WTC11 (cell line): Measurements from ENCODE around the gene MRGPRF. TPM values are rescaled to one million over a fixed set of nuclear protein-coding genes. Genes with fewer than 3 reads are reported as not detected.

Source experiments
- ATAC-seq: fragments of 200-7000 bp; cut with Tn5 transposase; 2 replicates; pipeline ENCODE4 v1.10.0; 2021; ENCODE audit warnings: mild to moderate bottlenecking, moderate library complexity
- CTCF ChIA-PET: fragments of 300-600 bp; sonication (Branson Sonifier 250); formaldehyde crosslinking; loops from one replicate; lab custom pipeline; 2021; ENCODE audit warnings: antibody characterized with exemption; lab: Charles Lee
- POLR2A ChIA-PET: fragments of 350-600 bp; sonication (Branson Sonifier 250); formaldehyde crosslinking; loops from one replicate; lab custom pipeline; 2021; ENCODE audit warnings: antibody characterized with exemption; lab: Charles Lee
- DNase-seq: peaks from one replicate; pipeline ENCODE4 v3.0.0; 2021; ENCODE audit warnings: low spot score
- H3K27ac Mint-ChIP-seq: 2 replicates; pipeline ENCODE4 v1.8.0; 2021; ENCODE audit warnings: mixed read lengths
- H3K27me3 Mint-ChIP-seq: 2 replicates; pipeline ENCODE4 v1.8.0; 2021; ENCODE audit warnings: low read depth, mild to moderate bottlenecking, moderate library complexity, mixed read lengths
- H3K36me3 Mint-ChIP-seq: 2 replicates; pipeline ENCODE4 v1.8.0; 2021; ENCODE audit warnings: mixed read lengths
- H3K4me1 Mint-ChIP-seq: 2 replicates; pipeline ENCODE4 v1.8.0; 2022; ENCODE audit warnings: mixed read lengths
- H3K4me3 Mint-ChIP-seq: 2 replicates; pipeline ENCODE4 v1.8.0; 2021; ENCODE audit warnings: mild to moderate bottlenecking, moderate library complexity, mixed read lengths
- H3K9me3 Mint-ChIP-seq: 2 replicates; pipeline ENCODE4 v1.8.0; 2021; ENCODE audit warnings: mixed read lengths
- ATF1 ChIP-seq: sonication (generic); formaldehyde crosslinking; IDR thresholded peaks from 2 replicates; pipeline ENCODE4 v1.8.1; 2023; ENCODE audit warnings: mild to moderate bottlenecking, moderate library complexity, missing genetic modification reagents
- EMX1 ChIP-seq: fragments of 250-450 bp; sonication (Bioruptor Pico); IDR thresholded peaks from 2 replicates; pipeline ENCODE4 v1.8.0; 2021; ENCODE audit warnings: mild to moderate bottlenecking
- FOXK1 ChIP-seq: sonication (generic); formaldehyde crosslinking; IDR thresholded peaks from 2 replicates; pipeline ENCODE4 v1.8.0; 2022; ENCODE audit warnings: mild to moderate bottlenecking, moderate library complexity, missing genetic modification reagents
- GABPB1 ChIP-seq: sonication (generic); formaldehyde crosslinking; IDR thresholded peaks from 2 replicates; pipeline ENCODE4 v1.8.1; 2023; ENCODE audit warnings: mild to moderate bottlenecking, missing genetic modification reagents
- JAZF1 ChIP-seq: fragments of 250-450 bp; sonication (Bioruptor Pico); IDR thresholded peaks from 2 replicates; pipeline ENCODE4 v1.9.0; 2021; ENCODE audit warnings: moderate library complexity, mild to moderate bottlenecking, inconsistent platforms
- MXD4 ChIP-seq: fragments of 250-450 bp; sonication (Bioruptor Pico); IDR thresholded peaks from 2 replicates; pipeline ENCODE4 v1.8.0; 2021; ENCODE audit warnings: mild to moderate bottlenecking, moderate library complexity, borderline replicate concordance
- NFATC4 ChIP-seq: fragments of 250-450 bp; sonication (Bioruptor Pico); IDR thresholded peaks from 2 replicates; pipeline ENCODE4 v1.9.0; 2021; ENCODE audit warnings: mild to moderate bottlenecking
- NR3C1 ChIP-seq: sonication (generic); formaldehyde crosslinking; conservative IDR thresholded peaks from 2 replicates; pipeline ENCODE4 v1.8.1; 2023; ENCODE audit warnings: low read depth, mild to moderate bottlenecking, missing genetic modification reagents
- SMAD3 ChIP-seq: sonication (generic); formaldehyde crosslinking; IDR thresholded peaks from 2 replicates; pipeline ENCODE4 v1.8.0; 2022; ENCODE audit warnings: missing genetic modification reagents, mild to moderate bottlenecking, borderline replicate concordance
- TP53 ChIP-seq: sonication (generic); formaldehyde crosslinking; IDR thresholded peaks from 2 replicates; pipeline ENCODE4 v1.8.1; 2023; ENCODE audit warnings: mild to moderate bottlenecking, missing genetic modification reagents
- ZNF317 ChIP-seq: sonication (generic); formaldehyde crosslinking; IDR thresholded peaks from 2 replicates; pipeline ENCODE4 v1.8.1; 2023; ENCODE audit warnings: low read depth, mild to moderate bottlenecking, moderate library complexity, missing genetic modification reagents, borderline replicate concordance
- ZNF396 ChIP-seq: fragments of 250-450 bp; sonication (Bioruptor Pico); IDR thresholded peaks from 2 replicates; pipeline ENCODE4 v1.8.0; 2021; ENCODE audit warnings: mild to moderate bottlenecking, moderate library complexity, borderline replicate concordance
- total RNA-seq: library from RNA; stranded (reverse); gene quantifications from 3 replicates; pipeline ENCODE4 v1.2.3, GENCODE V29; 2021
- TF ChIP-seq, protein P1 (sequence below): sonication (generic); formaldehyde crosslinking; IDR thresholded peaks from 2 replicates; pipeline ENCODE4 v1.8.0; 2022; ENCODE audit warnings: mild to moderate bottlenecking, missing genetic modification reagents
- TF ChIP-seq, protein P2 (sequence below): sonication (generic); formaldehyde crosslinking; IDR thresholded peaks from 2 replicates; pipeline ENCODE4 v1.8.1; 2023; ENCODE audit warnings: mild to moderate bottlenecking, missing genetic modification reagents, moderate library complexity
- TF ChIP-seq, protein P3 (sequence below): sonication (generic); formaldehyde crosslinking; conservative IDR thresholded peaks from 2 replicates; pipeline ENCODE4 v1.8.1; 2023; ENCODE audit warnings: mild to moderate bottlenecking, low read depth, missing genetic modification reagents, moderate library complexity
- TF ChIP-seq, protein P4 (sequence below): sonication (generic); formaldehyde crosslinking; IDR thresholded peaks from 2 replicates; pipeline ENCODE4 v1.8.0; 2022; ENCODE audit warnings: missing genetic modification reagents

MRGPRF gene
- total RNA-seq, 1 experiment from 2014 or later, result 3.8 TPM

DNA sequence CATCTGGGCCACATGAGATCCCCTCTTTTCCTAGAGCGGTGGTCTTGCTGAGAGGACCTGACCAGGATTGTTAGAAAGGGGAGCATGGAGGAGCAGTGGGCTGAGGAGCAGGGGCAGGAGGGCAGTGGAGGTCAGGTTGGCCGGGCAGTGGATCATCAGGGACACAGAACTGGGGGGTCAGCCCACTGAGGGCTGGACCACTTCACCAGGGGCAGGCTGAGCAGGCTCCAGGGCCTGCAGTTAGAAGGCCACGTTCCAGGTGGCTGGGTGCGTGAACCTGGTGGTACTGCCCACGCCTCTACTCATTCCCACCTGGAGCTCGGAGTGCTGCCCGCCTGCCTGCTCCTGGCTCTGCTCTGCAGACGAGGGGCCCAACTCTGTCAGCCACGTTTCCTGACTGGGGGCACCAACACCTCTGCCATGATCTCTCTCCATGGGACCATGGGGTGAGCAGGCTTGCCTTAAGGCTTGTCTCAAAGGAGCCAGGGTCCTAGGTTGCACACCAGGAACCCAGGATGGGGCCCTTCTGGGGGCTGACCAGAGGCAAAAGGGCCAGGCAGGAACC is 9.7 kb downstream of the MRGPRF start (continued):
- TF ChIP-seq GABPB1 (no peak), JAZF1 (CRISPR knock-in tag) (no peak), ATF1 (no peak), ZNF396 (CRISPR knock-in tag) (no peak), FOXK1 (CRISPR knock-in tag) (no peak), MXD4 (CRISPR knock-in tag) (no peak), ZNF317 (CRISPR knock-in tag) (no peak)

DNA sequence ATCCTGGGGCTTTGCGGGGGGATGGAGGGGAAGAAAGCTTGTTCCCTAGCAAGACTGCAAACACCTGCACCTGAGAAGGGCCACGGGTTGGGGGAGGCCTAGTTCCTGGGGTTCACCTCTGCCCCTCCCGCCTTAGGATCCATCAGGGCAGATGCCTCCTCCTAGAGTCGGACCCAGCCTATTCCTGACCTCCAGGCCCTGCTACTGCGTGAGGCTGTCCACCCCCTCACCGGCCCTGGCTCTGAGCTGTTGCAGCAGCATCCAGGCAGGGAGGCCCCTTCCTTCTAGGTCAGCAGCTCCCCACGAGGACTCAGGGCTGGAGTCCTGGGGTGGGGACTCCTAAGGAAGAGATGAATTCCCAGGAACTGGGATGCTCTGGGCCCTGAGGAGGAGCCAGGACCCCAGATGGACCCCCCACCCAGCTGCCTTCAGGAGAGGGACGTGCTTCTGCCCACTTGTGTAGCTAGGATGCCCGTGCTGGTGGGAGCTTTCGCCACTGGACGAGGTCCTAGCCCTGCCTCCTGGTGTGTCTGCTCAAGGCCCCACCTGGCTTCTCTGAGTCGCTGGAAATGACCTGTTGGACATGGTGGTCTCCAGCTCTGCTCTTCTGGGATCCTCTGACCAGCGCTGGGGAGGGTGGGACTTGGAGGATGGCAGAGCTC is 10.3 kb downstream of the MRGPRF start:
- ChIA-PET CTCF (interaction anchor here (0.7 to 3.2 kb wide), 8 partner anchors 9 to 529 kb away, joined by 3 to 14 read pairs (median 4); no protein-coding TSS in a partner anchor), POLR2A (interaction anchor here (1.0 kb wide), 1 partner anchor 12 kb away, joined by 4 read pairs; no protein-coding TSS in a partner anchor)
- TF ChIP-seq, protein P1, sequence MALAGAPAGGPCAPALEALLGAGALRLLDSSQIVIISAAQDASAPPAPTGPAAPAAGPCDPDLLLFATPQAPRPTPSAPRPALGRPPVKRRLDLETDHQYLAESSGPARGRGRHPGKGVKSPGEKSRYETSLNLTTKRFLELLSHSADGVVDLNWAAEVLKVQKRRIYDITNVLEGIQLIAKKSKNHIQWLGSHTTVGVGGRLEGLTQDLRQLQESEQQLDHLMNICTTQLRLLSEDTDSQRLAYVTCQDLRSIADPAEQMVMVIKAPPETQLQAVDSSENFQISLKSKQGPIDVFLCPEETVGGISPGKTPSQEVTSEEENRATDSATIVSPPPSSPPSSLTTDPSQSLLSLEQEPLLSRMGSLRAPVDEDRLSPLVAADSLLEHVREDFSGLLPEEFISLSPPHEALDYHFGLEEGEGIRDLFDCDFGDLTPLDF (CRISPR knock-in tag), result no peak
- TF ChIP-seq, protein P2, sequence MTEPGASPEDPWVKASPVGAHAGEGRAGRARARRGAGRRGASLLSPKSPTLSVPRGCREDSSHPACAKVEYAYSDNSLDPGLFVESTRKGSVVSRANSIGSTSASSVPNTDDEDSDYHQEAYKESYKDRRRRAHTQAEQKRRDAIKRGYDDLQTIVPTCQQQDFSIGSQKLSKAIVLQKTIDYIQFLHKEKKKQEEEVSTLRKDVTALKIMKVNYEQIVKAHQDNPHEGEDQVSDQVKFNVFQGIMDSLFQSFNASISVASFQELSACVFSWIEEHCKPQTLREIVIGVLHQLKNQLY (CRISPR knock-in tag), result no peak
- TF ChIP-seq EMX1 (CRISPR knock-in tag) (no peak), NFATC4 (no peak), TP53 (CRISPR knock-in tag) (no peak), NR3C1 (CRISPR knock-in tag) (no peak), SMAD3 (CRISPR knock-in tag) (no peak)
- TF ChIP-seq, protein P3, sequence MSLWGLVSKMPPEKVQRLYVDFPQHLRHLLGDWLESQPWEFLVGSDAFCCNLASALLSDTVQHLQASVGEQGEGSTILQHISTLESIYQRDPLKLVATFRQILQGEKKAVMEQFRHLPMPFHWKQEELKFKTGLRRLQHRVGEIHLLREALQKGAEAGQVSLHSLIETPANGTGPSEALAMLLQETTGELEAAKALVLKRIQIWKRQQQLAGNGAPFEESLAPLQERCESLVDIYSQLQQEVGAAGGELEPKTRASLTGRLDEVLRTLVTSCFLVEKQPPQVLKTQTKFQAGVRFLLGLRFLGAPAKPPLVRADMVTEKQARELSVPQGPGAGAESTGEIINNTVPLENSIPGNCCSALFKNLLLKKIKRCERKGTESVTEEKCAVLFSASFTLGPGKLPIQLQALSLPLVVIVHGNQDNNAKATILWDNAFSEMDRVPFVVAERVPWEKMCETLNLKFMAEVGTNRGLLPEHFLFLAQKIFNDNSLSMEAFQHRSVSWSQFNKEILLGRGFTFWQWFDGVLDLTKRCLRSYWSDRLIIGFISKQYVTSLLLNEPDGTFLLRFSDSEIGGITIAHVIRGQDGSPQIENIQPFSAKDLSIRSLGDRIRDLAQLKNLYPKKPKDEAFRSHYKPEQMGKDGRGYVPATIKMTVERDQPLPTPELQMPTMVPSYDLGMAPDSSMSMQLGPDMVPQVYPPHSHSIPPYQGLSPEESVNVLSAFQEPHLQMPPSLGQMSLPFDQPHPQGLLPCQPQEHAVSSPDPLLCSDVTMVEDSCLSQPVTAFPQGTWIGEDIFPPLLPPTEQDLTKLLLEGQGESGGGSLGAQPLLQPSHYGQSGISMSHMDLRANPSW (CRISPR knock-in tag), result no peak
- TF ChIP-seq, protein P4, sequence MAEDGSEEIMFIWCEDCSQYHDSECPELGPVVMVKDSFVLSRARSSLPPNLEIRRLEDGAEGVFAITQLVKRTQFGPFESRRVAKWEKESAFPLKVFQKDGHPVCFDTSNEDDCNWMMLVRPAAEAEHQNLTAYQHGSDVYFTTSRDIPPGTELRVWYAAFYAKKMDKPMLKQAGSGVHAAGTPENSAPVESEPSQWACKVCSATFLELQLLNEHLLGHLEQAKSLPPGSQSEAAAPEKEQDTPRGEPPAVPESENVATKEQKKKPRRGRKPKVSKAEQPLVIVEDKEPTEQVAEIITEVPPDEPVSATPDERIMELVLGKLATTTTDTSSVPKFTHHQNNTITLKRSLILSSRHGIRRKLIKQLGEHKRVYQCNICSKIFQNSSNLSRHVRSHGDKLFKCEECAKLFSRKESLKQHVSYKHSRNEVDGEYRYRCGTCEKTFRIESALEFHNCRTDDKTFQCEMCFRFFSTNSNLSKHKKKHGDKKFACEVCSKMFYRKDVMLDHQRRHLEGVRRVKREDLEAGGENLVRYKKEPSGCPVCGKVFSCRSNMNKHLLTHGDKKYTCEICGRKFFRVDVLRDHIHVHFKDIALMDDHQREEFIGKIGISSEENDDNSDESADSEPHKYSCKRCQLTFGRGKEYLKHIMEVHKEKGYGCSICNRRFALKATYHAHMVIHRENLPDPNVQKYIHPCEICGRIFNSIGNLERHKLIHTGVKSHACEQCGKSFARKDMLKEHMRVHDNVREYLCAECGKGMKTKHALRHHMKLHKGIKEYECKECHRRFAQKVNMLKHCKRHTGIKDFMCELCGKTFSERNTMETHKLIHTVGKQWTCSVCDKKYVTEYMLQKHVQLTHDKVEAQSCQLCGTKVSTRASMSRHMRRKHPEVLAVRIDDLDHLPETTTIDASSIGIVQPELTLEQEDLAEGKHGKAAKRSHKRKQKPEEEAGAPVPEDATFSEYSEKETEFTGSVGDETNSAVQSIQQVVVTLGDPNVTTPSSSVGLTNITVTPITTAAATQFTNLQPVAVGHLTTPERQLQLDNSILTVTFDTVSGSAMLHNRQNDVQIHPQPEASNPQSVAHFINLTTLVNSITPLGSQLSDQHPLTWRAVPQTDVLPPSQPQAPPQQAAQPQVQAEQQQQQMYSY (CRISPR knock-in tag), result no peak
- ATAC-seq (no peak), DNase-seq (peak; percentile 8)
- Mint-ChIP-seq H3K27me3 (no peaks in the 10 kb centered on the region), H3K36me3 (no peaks in the 10 kb centered on the region), H3K27ac (no peak overlapping the region), H3K4me3 (no peak overlapping the region), H3K4me1 (peaks cover 8% of the 10 kb centered on the region), H3K9me3 (no peaks in the 10 kb centered on the region)
